Osteoblast (primary cell): Measurements from ENCODE around the gene GOLM1. TPM values are rescaled to one million over a fixed set of nuclear protein-coding genes. Genes with fewer than 3 reads are reported as not detected.
"Not testable (repeated sequence)": the region's sequence is repeated elsewhere in the genome, so short reads cannot be mapped to it uniquely, and the experiment has no call there.

Experiments used
- DNase-seq: peaks from one replicate; pipeline ENCODE4 v3.0.0; 2011; ENCODE audit warnings: low spot score, mixed read lengths; ENCODE audit not compliant: insufficient read length; ENCODE audit errors: missing footprints
- H2AFZ ChIP-seq: 2 replicates; pipeline ENCODE4 v1.6.0; 2011; ENCODE audit warnings: mild to moderate bottlenecking, low read length
- H3K27ac ChIP-seq: 2 replicates; pipeline ENCODE4 v1.5.1; 2011; ENCODE audit warnings: mild to moderate bottlenecking, low read depth, low read length, moderate library complexity
- H3K27me3 ChIP-seq: 2 replicates; pipeline ENCODE4 v1.6.0; 2012; ENCODE audit warnings: mild to moderate bottlenecking, control low read depth, inconsistent platforms, low read length, moderate library complexity; ENCODE audit not compliant: insufficient read depth
- H3K36me3 ChIP-seq: 2 replicates; pipeline ENCODE4 v1.5.1; 2011; ENCODE audit warnings: mild to moderate bottlenecking, low read length, control low read depth, moderate library complexity; ENCODE audit not compliant: insufficient read depth
- H3K4me1 ChIP-seq: 2 replicates; pipeline ENCODE4 v1.5.1; 2011; ENCODE audit warnings: mild to moderate bottlenecking, low read length, control low read depth, moderate library complexity; ENCODE audit not compliant: insufficient read depth
- H3K4me2 ChIP-seq: 2 replicates; pipeline ENCODE4 v1.6.0; 2011; ENCODE audit warnings: mild to moderate bottlenecking, low read length; ENCODE audit not compliant: insufficient read depth
- H3K4me3 ChIP-seq: fragments of 200-600 bp; sonication (generic); 3 replicates; pipeline ENCODE4 v1.5.1; 2012; ENCODE audit warnings: mild to moderate bottlenecking, low read length, inconsistent platforms; ENCODE audit not compliant: insufficient read depth
- H3K79me2 ChIP-seq: 2 replicates; pipeline ENCODE4 v1.6.0; 2012; ENCODE audit warnings: mild to moderate bottlenecking, low read length, control low read depth, inconsistent platforms; ENCODE audit not compliant: insufficient read depth
- H3K9me3 ChIP-seq: 2 replicates; pipeline ENCODE4 v1.5.1; 2011; ENCODE audit warnings: low read depth, low read length, control low read depth
- H4K20me1 ChIP-seq: 2 replicates; pipeline ENCODE4 v1.6.0; 2012; ENCODE audit warnings: mild to moderate bottlenecking, low read length, control low read depth; ENCODE audit not compliant: insufficient read depth
- total RNA-seq: library from RNA; depleted of rRNA; stranded (reverse); fragments of >200 nt; gene quantifications from 2 replicates; pipeline ENCODE4 v1.2.3, GENCODE V29; 2012
- TF ChIP-seq, protein P1 (sequence below): IDR thresholded peaks from 2 replicates; pipeline ENCODE4 v1.5.1; 2011; ENCODE audit warnings: mild to moderate bottlenecking, low read depth, low read length, moderate library complexity; ENCODE audit errors: extremely low read depth

Gene GOLM1
- total RNA-seq, 1 donor = 85.0 TPM

DNA sequence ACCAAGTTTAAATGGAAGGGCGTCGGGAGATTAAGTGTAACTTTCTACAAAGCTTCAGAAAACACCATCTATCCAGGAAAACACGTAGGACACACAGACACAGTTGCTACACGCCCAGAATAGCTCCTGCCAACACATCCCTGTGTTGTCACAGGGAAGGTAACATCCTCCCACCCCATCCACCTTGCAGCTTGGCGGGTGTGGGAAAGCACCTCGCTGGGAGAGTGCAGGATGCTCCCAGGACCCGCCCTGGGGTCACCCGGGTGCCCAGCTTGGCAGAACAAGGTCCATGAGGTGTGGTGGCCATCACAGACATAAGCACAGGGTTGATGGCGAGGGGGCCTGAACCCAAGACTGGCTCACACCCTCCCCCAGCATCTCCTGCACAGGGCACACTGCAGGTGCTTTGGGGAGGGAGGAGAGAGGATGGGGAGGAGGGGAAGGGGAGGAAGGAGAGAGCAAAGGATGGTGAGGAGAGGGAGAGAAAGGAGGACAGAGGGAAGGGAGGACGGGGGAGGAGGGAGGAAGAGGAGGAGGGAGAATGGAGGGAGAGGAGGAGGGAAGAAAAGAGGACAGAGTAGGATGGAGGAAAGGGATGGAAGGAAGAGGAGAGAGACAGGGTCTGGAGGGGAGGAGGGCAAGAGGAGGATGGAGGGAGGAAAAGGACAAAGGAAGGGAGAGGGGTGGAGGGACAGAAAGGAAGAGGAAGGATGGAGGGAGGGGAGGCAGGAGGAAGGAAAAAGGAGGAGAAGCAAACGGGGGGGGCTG is 37.2 kb downstream of the GOLM1 start:
- H3K4me1 ChIP-seq = no peaks in the 10 kb centered on the region
- no peaks in the 10 kb centered on the region for H3K27me3 ChIP-seq
- DNase-seq = no peak
- H3K36me3 ChIP-seq = no peaks in the 10 kb centered on the region
- no peak overlapping the region for H3K4me3 ChIP-seq
- TF ChIP-seq, protein P1, sequence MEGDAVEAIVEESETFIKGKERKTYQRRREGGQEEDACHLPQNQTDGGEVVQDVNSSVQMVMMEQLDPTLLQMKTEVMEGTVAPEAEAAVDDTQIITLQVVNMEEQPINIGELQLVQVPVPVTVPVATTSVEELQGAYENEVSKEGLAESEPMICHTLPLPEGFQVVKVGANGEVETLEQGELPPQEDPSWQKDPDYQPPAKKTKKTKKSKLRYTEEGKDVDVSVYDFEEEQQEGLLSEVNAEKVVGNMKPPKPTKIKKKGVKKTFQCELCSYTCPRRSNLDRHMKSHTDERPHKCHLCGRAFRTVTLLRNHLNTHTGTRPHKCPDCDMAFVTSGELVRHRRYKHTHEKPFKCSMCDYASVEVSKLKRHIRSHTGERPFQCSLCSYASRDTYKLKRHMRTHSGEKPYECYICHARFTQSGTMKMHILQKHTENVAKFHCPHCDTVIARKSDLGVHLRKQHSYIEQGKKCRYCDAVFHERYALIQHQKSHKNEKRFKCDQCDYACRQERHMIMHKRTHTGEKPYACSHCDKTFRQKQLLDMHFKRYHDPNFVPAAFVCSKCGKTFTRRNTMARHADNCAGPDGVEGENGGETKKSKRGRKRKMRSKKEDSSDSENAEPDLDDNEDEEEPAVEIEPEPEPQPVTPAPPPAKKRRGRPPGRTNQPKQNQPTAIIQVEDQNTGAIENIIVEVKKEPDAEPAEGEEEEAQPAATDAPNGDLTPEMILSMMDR = no peak
- no peaks in the 10 kb centered on the region for H3K79me2 ChIP-seq
- no peak overlapping the region for H3K27ac ChIP-seq
- no peaks in the 10 kb centered on the region for H3K9me3 ChIP-seq
- H4K20me1 ChIP-seq = no peaks in the 10 kb centered on the region
- H2AFZ ChIP-seq = no peak overlapping the region
- no peak overlapping the region for H3K4me2 ChIP-seq

DNA sequence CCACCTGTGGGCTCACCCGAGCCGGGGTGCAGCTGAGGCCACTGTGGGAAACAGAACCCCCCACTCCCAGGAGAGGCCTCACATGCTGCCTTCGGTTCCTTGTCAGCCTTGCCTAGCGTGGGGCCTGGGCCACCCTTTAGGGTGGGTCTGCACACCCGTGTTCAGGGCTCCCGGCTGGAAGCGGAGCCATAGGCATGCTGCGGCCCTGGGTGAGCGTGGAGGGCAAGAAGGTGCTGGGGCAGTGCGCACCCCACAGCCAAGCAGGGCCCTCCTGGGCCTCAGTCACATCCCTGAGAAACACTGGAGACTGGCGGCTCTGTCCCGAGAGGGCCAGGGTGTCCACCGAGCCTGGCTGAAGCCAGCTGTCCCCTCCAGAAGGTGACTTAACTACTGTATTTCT is 41.9 kb downstream of the GOLM1 start:
- no peak for DNase-seq
- Histone ChIP-seq H3K27me3 (no peaks in the 10 kb centered on the region), H3K4me3 (no peak overlapping the region), H3K36me3 (no peaks in the 10 kb centered on the region), H3K27ac (no peak overlapping the region), H4K20me1 (no peaks in the 10 kb centered on the region), H3K9me3 (no peaks in the 10 kb centered on the region), H2AFZ (no peak overlapping the region), H3K79me2 (peaks cover 6% of the 10 kb centered on the region), H3K4me2 (no peak overlapping the region), H3K4me1 (no peaks in the 10 kb centered on the region)
- TF ChIP-seq, protein P1 = no peak

DNA sequence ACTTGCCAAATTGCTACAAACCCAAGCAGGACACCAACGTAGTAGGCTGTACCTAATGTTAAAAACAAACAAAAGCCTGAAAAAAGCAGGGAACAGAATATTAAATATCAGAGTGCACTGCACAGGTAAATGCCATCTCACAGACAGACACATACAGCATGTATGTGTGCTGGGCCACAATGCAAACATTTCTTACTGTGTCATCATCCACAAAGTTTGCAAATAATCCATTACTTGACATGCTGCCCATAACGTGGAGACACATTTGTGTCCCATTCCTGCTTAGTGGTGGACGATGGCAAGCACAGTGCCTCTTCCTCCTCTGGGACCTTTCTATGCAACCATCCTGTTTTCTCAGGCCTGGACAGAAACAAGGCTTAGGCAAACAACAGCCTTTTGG is 44.7 kb downstream of the GOLM1 start:
- Histone ChIP-seq H3K4me2 (no peak overlapping the region), H3K4me1 (no peaks in the 10 kb centered on the region), H4K20me1 (no peaks in the 10 kb centered on the region), H3K9me3 (no peaks in the 10 kb centered on the region), H3K79me2 (peaks cover 6% of the 10 kb centered on the region), H3K36me3 (no peaks in the 10 kb centered on the region), H3K27ac (no peak overlapping the region), H3K27me3 (no peaks in the 10 kb centered on the region), H2AFZ (no peak overlapping the region), H3K4me3 (no peak overlapping the region)
- DNase-seq = no peak
- TF ChIP-seq, protein P1 = no peak

DNA sequence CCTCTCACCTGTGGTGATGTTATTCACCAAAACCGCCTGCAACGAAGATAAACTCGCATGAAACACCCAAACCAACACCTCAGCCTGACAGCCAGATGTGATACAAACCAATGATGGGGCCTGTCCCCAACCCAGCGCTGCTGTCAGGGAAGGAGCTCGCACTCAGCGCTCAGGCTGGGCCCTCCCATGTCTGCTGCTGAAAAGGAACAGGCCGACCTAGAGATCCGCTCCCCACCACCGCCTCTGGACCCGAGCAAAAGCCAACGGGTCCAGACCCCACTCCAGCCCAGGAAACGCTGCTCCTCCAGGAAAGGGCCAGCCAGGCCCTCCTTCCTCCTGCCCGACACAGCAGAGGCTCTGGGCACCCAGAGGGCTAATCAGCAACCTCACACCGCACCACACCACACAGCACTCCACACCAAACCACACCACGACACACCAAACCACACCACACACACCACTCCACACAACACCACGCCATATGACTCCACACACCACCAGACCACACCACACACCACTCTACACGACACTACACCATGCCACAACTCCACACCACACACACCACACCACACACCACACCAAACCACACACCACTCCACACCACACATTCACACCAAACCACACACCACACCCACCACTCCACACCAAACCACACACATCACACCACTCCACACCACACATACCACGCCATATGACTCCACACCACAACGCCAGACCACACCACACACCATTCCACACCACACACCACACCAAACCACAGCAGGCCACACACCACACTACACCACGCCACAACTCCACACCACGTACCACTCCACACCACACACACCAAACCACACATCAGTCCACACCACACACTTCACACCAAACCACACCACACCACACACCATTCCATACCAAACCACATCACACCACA is 46.5 kb downstream of the GOLM1 start:
- H3K27me3 ChIP-seq = no peaks in the 10 kb centered on the region
- no peak overlapping the region for H3K4me3 ChIP-seq
- H3K79me2 ChIP-seq = peaks cover 6% of the 10 kb centered on the region
- no peaks in the 10 kb centered on the region for H3K36me3 ChIP-seq
- H3K27ac ChIP-seq = no peak overlapping the region
- H3K9me3 ChIP-seq = no peaks in the 10 kb centered on the region
- TF ChIP-seq, protein P1 = no peak
- no peak overlapping the region for H3K4me2 ChIP-seq
- H3K4me1 ChIP-seq = no peaks in the 10 kb centered on the region
- DNase-seq = no peak
- no peaks in the 10 kb centered on the region for H4K20me1 ChIP-seq
- H2AFZ ChIP-seq = no peak overlapping the region

DNA sequence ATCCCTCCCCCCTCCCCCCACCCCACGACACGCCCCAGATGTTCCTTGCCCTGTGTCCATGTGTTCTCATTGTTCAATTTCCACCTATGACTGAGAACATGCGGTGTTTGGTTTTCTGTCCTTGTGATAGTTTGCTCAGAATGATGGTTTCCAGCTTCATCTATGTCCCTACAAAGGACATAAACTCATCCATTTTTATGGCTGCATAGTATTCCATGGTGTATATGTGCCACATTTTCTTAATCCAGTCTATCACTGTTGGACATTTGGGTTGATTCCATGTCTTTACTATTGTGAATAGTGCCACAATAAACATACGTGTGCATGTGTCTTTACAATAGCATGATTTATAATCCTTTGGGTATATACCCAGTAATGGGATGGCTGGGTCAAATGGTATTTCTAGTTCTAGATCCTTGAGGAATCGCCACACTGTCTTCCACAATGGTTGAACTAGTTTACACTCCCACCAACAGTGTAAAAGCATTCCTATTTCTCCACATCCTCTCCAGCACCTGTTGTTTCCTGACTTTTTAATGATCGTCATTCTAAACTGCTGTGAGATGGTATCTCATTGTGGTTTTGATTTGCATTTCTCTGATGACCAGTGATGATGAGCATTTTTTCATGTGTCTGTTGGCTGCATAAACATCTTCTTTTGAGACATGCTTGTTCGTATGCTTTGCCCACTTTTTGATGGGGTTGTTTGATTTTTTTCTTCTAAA is 51.2 kb downstream of the GOLM1 start:
- not testable (repeated sequence) for H3K4me3 ChIP-seq, H3K9me3 ChIP-seq, H3K27me3 ChIP-seq, H3K79me2 ChIP-seq, H3K36me3 ChIP-seq, H3K27ac ChIP-seq, DNase-seq, H4K20me1 ChIP-seq, H3K4me2 ChIP-seq, H3K4me1 ChIP-seq, H2AFZ ChIP-seq
